CD4-positive, alpha-beta T cell (primary cell): Measurements from ENCODE around the gene LINC00237. TPM values are rescaled to one million over a fixed set of nuclear protein-coding genes. Genes with fewer than 3 reads are reported as not detected.

Experiments used
- ATAC-seq: fragments of 200-7000 bp; cut with Tn5 transposase; one replicate; pipeline ENCODE4 v1.10.0; 2022; ENCODE audit warnings: mild to moderate bottlenecking; ENCODE audit not compliant: poor library complexity
- CTCF ChIA-PET: fragments of 350-600 bp; sonication (Branson Sonifier 250); formaldehyde crosslinking; loops from one replicate; lab custom pipeline; 2021; ENCODE audit warnings: antibody characterized with exemption, inconsistent platforms; lab: Charles Lee
- POLR2A ChIA-PET: fragments of 350-600 bp; sonication (Branson Sonifier 250); formaldehyde crosslinking; loops from one replicate; lab custom pipeline; 2021; ENCODE audit warnings: antibody characterized with exemption, inconsistent platforms; lab: Charles Lee
- DNase-seq, 14 experiments: peaks; one replicate each; pipeline ENCODE4 v3.0.0-alpha.2; 2013 to 2020; ENCODE audit warnings: mixed read lengths in 2 of 14
- H3K27ac ChIP-seq, 2 donors: one replicate each; pipeline versions ENCODE4 v1.5.1 to v1.7.0; 2013; ENCODE audit warnings: low read length in 2 of 2, low read depth in 1 of 2, mild to moderate bottlenecking in 1 of 2
- H3K27me3 ChIP-seq, 2 experiments: 1 replicate in 1 of 2; 2 replicates in 1 of 2; pipeline versions ENCODE4 v1.6.1 to v1.7.0; 2013; ENCODE audit warnings: low read length in 2 of 2, control low read depth in 1 of 2, mild to moderate bottlenecking in 1 of 2, moderate library complexity in 1 of 2; ENCODE audit not compliant: insufficient read depth in 2 of 2, control insufficient read depth in 1 of 2
- H3K36me3 ChIP-seq: one replicate; pipeline ENCODE4 v1.6.1; 2013; ENCODE audit warnings: low read length, control low read depth; ENCODE audit not compliant: insufficient read depth
- H3K4me1 ChIP-seq: one replicate; pipeline ENCODE4 v1.6.1; 2013; ENCODE audit warnings: low read length, control low read depth; ENCODE audit not compliant: insufficient read depth
- H3K4me3 ChIP-seq: one replicate; pipeline ENCODE4 v1.5.1; 2013; ENCODE audit warnings: mild to moderate bottlenecking, low read length, moderate library complexity
- H3K9me3 ChIP-seq, 2 experiments: 1 replicate in 1 of 2; 2 replicates in 1 of 2; pipeline versions ENCODE4 v1.6.1 to v1.7.0; 2013; ENCODE audit warnings: low read length in 2 of 2, mild to moderate bottlenecking in 2 of 2, control low read depth in 1 of 2, moderate library complexity in 1 of 2; ENCODE audit not compliant: control insufficient read depth in 1 of 2, insufficient read depth in 1 of 2
- H3K27ac Mint-ChIP-seq: one replicate; pipeline ENCODE4 v1.8.0; 2020; ENCODE audit warnings: mixed read lengths
- H3K27me3 Mint-ChIP-seq: one replicate; pipeline ENCODE4 v1.8.0; 2021; ENCODE audit warnings: mixed read lengths
- H3K36me3 Mint-ChIP-seq: one replicate; pipeline ENCODE4 v1.8.0; 2021; ENCODE audit warnings: low read depth, mixed read lengths
- H3K4me1 Mint-ChIP-seq: one replicate; pipeline ENCODE4 v1.8.0; 2021; ENCODE audit warnings: low read depth, mixed read lengths
- H3K4me3 Mint-ChIP-seq: one replicate; pipeline ENCODE4 v1.8.0; 2020; ENCODE audit warnings: mild to moderate bottlenecking, mixed read lengths
- H3K9me3 Mint-ChIP-seq: one replicate; pipeline ENCODE4 v1.8.0; 2020; ENCODE audit warnings: mixed read lengths
- CTCF ChIP-seq: fragments of 200-600 bp; IDR thresholded peaks from one replicate; pipeline ENCODE4 v1.8.0; 2022; ENCODE audit warnings: antibody characterized with exemption, mild to moderate bottlenecking
- intact Hi-C, 2 experiments: fragments of 100-400 bp; cut with DNase I in 1 of 2; cut with micrococcal nuclease in 1 of 2; formaldehyde crosslinking; loops; one replicate each; pipeline versions ENCODE4 v1.15.1 to v1.9.0; 2023 to 2025; cut with DNase I, micrococcal nuclease
- total RNA-seq, 174 experiments: library from RNA in 2 of 174; stranded (reverse) in 2 of 174; gene quantifications; one replicate each; pipeline ENCODE4 v1.2.3 and lab custom pipeline; 2021 to 2026

Gene LINC00237
- total RNA-seq, 2 experiments from 2014 or later: not detected

GRCh38 chr20:21141825-21142224 lies 35.7 kb upstream of the LINC00237 start:
- no peak overlapping the region for H3K4me3 ChIP-seq
- H3K27me3 ChIP-seq: no peaks in the 10 kb centered on the region
- ATAC-seq (no peak), DNase-seq (no peak)
- peaks cover 56% of the 10 kb centered on the region for H3K36me3 Mint-ChIP-seq
- ChIA-PET POLR2A (no interaction called here), CTCF (no interaction called here)
- H3K27me3 Mint-ChIP-seq: no peaks in the 10 kb centered on the region
- intact Hi-C loops: no loop called here
- no peak overlapping the region for H3K4me3 Mint-ChIP-seq
- no peak overlapping the region for H3K27ac ChIP-seq
- no peak overlapping the region for H3K27ac Mint-ChIP-seq
- H3K36me3 ChIP-seq: peaks cover 28% of the 10 kb centered on the region
- H3K4me1 Mint-ChIP-seq: no peaks in the 10 kb centered on the region
- H3K9me3 ChIP-seq: no peaks in the 10 kb centered on the region
- no peaks in the 10 kb centered on the region for H3K4me1 ChIP-seq
- TF ChIP-seq CTCF: no peak
- H3K9me3 Mint-ChIP-seq: no peaks in the 10 kb centered on the region

DNA sequence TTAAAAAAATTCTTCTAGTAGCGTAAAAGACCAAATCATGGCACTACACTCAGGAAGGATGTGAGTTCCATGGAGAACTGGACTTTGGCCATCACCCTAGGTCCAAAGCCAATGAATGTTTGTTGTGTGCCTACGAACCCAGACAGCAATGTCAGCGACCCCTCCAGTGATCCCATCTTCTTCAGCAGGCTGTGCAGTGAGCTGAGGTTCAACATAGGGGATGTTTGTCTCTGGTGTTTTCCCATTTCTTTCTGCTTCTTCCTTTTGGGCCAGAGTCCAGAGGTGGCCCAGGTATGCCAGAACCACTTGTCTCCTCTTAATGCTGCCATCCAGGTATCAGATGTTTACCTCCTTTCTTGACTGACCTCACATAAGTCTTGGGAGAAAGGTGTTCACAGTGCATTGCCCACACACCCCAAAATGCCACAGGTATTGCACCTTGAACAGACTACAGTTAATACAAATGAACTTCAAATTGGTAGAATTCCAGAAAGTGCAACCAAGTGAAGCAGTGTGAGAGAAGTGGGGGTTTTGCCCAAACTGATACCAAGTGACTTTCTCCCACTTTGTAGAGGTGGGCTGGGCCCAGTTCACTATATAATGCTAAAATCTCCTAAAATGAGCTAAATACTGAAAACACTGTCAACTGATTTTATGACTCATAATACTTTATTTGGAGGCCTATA lies 33.9 kb upstream of the LINC00237 start:
- DNase-seq: no peak
- no peak overlapping the region for H3K27ac ChIP-seq
- H3K4me1 ChIP-seq: no peaks in the 10 kb centered on the region
- no peak overlapping the region for H3K4me3 ChIP-seq
- Mint-ChIP-seq H3K27me3 (no peaks in the 10 kb centered on the region), H3K4me1 (no peaks in the 10 kb centered on the region), H3K9me3 (no peaks in the 10 kb centered on the region), H3K4me3 (no peak overlapping the region), H3K27ac (no peak overlapping the region), H3K36me3 (peaks cover 62% of the 10 kb centered on the region)
- CTCF ChIA-PET: interaction anchor here (1.4 kb wide), 1 partner anchor 96 kb away, joined by 3 read pairs; no protein-coding TSS in a partner anchor
- POLR2A ChIA-PET: no interaction called here
- peaks cover 26% of the 10 kb centered on the region for H3K36me3 ChIP-seq
- no peaks in the 10 kb centered on the region for H3K9me3 ChIP-seq
- TF ChIP-seq CTCF: no peak
- ATAC-seq: no peak
- intact Hi-C loops: no loop called here
- no peaks in the 10 kb centered on the region for H3K27me3 ChIP-seq

DNA sequence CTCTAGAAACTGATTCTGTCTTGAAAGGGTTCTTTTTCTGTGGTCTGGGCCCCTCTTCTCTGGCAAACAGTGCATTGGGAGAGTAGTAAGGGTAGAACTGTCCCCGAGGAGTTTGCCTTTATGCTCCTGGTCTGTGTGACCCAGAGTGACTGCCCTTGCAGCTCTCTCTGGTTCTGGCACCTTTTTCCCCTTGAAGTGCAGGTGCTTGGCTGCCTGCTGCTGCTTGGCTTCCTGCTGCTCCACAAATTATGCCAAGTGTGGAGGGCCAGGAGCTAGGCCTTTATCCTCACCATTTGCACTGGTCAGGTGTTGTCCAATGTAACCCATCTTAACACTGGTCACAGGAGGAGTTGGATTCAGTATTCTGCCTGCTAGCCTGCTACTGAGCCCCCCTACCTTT lies 30.9 kb upstream of the LINC00237 start:
- H3K27me3 ChIP-seq: no peaks in the 10 kb centered on the region
- peaks cover 41% of the 10 kb centered on the region for H3K36me3 ChIP-seq
- ChIA-PET POLR2A (interaction anchor here (1.0 kb wide), 1 partner anchor 11 kb away, joined by 4 read pairs; the partner anchor contains the start of gene KIZ), CTCF (no interaction called here)
- no peaks in the 10 kb centered on the region for H3K9me3 Mint-ChIP-seq
- H3K27me3 Mint-ChIP-seq: no peaks in the 10 kb centered on the region
- no peak overlapping the region for H3K4me3 Mint-ChIP-seq
- intact Hi-C loops: no loop called here
- DNase-seq: no peak
- TF ChIP-seq CTCF: no peak
- H3K27ac Mint-ChIP-seq: no peak overlapping the region
- H3K4me3 ChIP-seq: no peak overlapping the region
- H3K27ac ChIP-seq: no peak overlapping the region
- no peaks in the 10 kb centered on the region for H3K4me1 ChIP-seq
- no peaks in the 10 kb centered on the region for H3K9me3 ChIP-seq
- H3K4me1 Mint-ChIP-seq: no peaks in the 10 kb centered on the region
- ATAC-seq: no peak
- H3K36me3 Mint-ChIP-seq: peaks cover 87% of the 10 kb centered on the region
